HepG2 (cell line): ENCODE results near the gene BANP. TPM values are rescaled to one million over a fixed set of nuclear protein-coding genes. Genes with fewer than 3 reads are reported as not detected.

Experiments
- ATAC-seq: fragments of 200-7000 bp; cut with Tn5 transposase; 3 replicates; pipeline ENCODE4 v1.9.1; 2020; ENCODE audit warnings: mild to moderate bottlenecking, moderate library complexity
- BruUV-seq: library from RNA; stranded (reverse); fragments of 400-500 nt; replicated peaks from 2 replicates; lab custom pipeline; 2021; lab: Mats Ljungman, UMichigan
- CTCF ChIA-PET: fragments of 300-600 bp; formaldehyde crosslinking; extraction: SDS; loops from one replicate; lab custom pipeline; 2021; ENCODE audit warnings: low total read pairs, inconsistent platforms, low intra/inter-chr PET ratio; lab: Yijun Ruan, JAX
- POLR2A ChIA-PET: fragments of 350-600 bp; sonication (Branson Sonifier 250); formaldehyde crosslinking; loops from one replicate; lab custom pipeline; 2020; ENCODE audit warnings: antibody characterized with exemption, inconsistent platforms; lab: Yijun Ruan, JAX
- DNase-seq: peaks from one replicate; pipeline ENCODE4 v3.0.0-alpha.2; 2015; ENCODE audit warnings: low spot score
- FAIRE-seq: peaks from 3 replicates; lab custom pipeline; 2011; peaks lifted over from hg19 to GRCh38; lab: Jason Lieb, UNC
- H2AFZ ChIP-seq: one replicate; pipeline ENCODE4 v1.6.1; 2011; ENCODE audit warnings: low read length, inconsistent platforms
- H3K27ac ChIP-seq: fragments of 300-600 bp; 3 replicates; pipeline ENCODE4 v1.8.0; 2011; ENCODE audit warnings: mixed run types, mild to moderate bottlenecking, mixed read lengths, low read length, inconsistent platforms; ENCODE audit not compliant: insufficient read depth; ENCODE audit errors: extremely low read length
- H3K27me3 ChIP-seq, 2 experiments: fragments of 200-600 bp in 1 of 2; 2 replicates in 1 of 2; 3 replicates in 1 of 2; pipeline versions ENCODE4 v1.6.0 to v1.8.0; 2011; ENCODE audit warnings: low read length in 2 of 2, mild to moderate bottlenecking in 2 of 2, moderate library complexity in 2 of 2, inconsistent platforms in 1 of 2; ENCODE audit not compliant: insufficient read depth in 2 of 2, control insufficient read depth in 1 of 2
- H3K36me3 ChIP-seq, 2 experiments: fragments of 200-600 bp in 1 of 2; replicated peaks in 1 of 2; 2 replicates in 1 of 2; 3 replicates in 1 of 2; pipeline versions ENCODE4 v1.5.1 to v1.8.0; 2011; ENCODE audit warnings: low read length in 2 of 2, inconsistent platforms in 1 of 2; ENCODE audit not compliant: insufficient read depth in 2 of 2, control insufficient read depth in 1 of 2
- H3K4me1 ChIP-seq: 2 replicates; pipeline ENCODE4 v1.5.1; 2012; ENCODE audit warnings: low read length, inconsistent platforms; ENCODE audit not compliant: insufficient read depth
- H3K4me2 ChIP-seq: 2 replicates; pipeline ENCODE4 v1.6.0; 2011; ENCODE audit warnings: low read depth, low read length, inconsistent platforms
- H3K4me3 ChIP-seq, 3 experiments: fragments of 200-600 bp in 1 of 3; sonication (generic), shearing (Covaris generic) in 1 of 3; replicated peaks in 1 of 3; 2 replicates each; pipeline ENCODE4 v1.5.1; 2011 to 2016; ENCODE audit warnings: low read length in 3 of 3, inconsistent platforms in 2 of 3, low read depth in 2 of 3, mild to moderate bottlenecking in 2 of 3, control low read depth in 1 of 3, mixed read lengths in 1 of 3; ENCODE audit not compliant: insufficient read depth in 1 of 3
- H3K79me2 ChIP-seq: one replicate; pipeline ENCODE4 v1.6.1; 2011; ENCODE audit warnings: low read length, inconsistent platforms; ENCODE audit not compliant: insufficient read depth
- H3K9ac ChIP-seq: 2 replicates; pipeline ENCODE4 v1.6.0; 2011; ENCODE audit warnings: mild to moderate bottlenecking, low read depth, low read length, inconsistent platforms; ENCODE audit not compliant: insufficient read depth
- H3K9me3 ChIP-seq: 2 replicates; pipeline ENCODE4 v1.5.1; 2012; ENCODE audit warnings: mild to moderate bottlenecking, low read length
- H4K20me1 ChIP-seq: 2 replicates; pipeline ENCODE4 v1.6.0; 2011; ENCODE audit warnings: inconsistent platforms, mild to moderate bottlenecking, low read length, moderate library complexity; ENCODE audit not compliant: insufficient read depth
- CC2D1A ChIP-seq: sonication (generic); formaldehyde crosslinking; IDR thresholded peaks from 2 replicates; pipeline ENCODE4 v1.8.1; 2023; ENCODE audit warnings: mild to moderate bottlenecking, missing genetic modification reagents
- GFI1 ChIP-seq: sonication (generic); formaldehyde crosslinking; IDR thresholded peaks from 2 replicates; pipeline ENCODE4 v1.5.0; 2020; ENCODE audit warnings: missing genetic modification reagents, mild to moderate bottlenecking, borderline replicate concordance
- IRF9 ChIP-seq: sonication (generic); formaldehyde crosslinking; IDR thresholded peaks from 2 replicates; pipeline ENCODE4 v1.8.0; 2022; ENCODE audit warnings: missing genetic modification reagents, mild to moderate bottlenecking, borderline replicate concordance
- KIAA2018 ChIP-seq: sonication (generic); formaldehyde crosslinking; IDR thresholded peaks from 2 replicates; pipeline ENCODE4 v1.5.0; 2020; ENCODE audit warnings: mild to moderate bottlenecking, missing genetic modification reagents, borderline replicate concordance
- KMT2B ChIP-seq: IDR thresholded peaks from 2 replicates; pipeline ENCODE4 v1.6.1; 2016; ENCODE audit warnings: missing genetic modification reagents, missing compliant biosample characterization
- MBNL3 ChIP-seq: fragments of 250-450 bp; sonication (Bioruptor Pico); conservative IDR thresholded peaks from 2 replicates; pipeline ENCODE4 v1.8.0; 2022; ENCODE audit warnings: mild to moderate bottlenecking, inconsistent platforms
- NFKBIZ ChIP-seq: IDR thresholded peaks from 2 replicates; pipeline ENCODE4 v1.6.1; 2018; ENCODE audit warnings: missing genetic modification reagents, missing compliant biosample characterization
- PHF8 ChIP-seq: sonication (generic); formaldehyde crosslinking; IDR thresholded peaks from 2 replicates; pipeline ENCODE4 v1.5.0; 2020; ENCODE audit warnings: missing genetic modification reagents
- ZBTB38 ChIP-seq: sonication (generic); formaldehyde crosslinking; IDR thresholded peaks from 2 replicates; pipeline ENCODE4 v1.5.1; 2020; ENCODE audit warnings: mild to moderate bottlenecking, missing genetic modification reagents
- ZNF260 ChIP-seq: sonication (generic); formaldehyde crosslinking; IDR thresholded peaks from 2 replicates; pipeline ENCODE4 v1.4.0; 2020; ENCODE audit warnings: missing genetic modification reagents, low read depth, mild to moderate bottlenecking, borderline replicate concordance
- ZNF564 ChIP-seq: sonication (generic); formaldehyde crosslinking; IDR thresholded peaks from 2 replicates; pipeline ENCODE4 v1.8.1; 2023; ENCODE audit warnings: mild to moderate bottlenecking, missing genetic modification reagents
- WGBS: methylation state at CpG from one replicate; pipeline ENCODE4 v1.1.6; 2017; ENCODE audit warnings: low lambda C conversion rate; 5-methylcytosine and 5-hydroxymethylcytosine counted together
- in situ Hi-C: cut with HindIII; loops from 2 replicates; pipeline ENCODE4 v1.10.0; 2017; ENCODE audit warnings: low pct_unique_long_range_greater_than_20kb; ENCODE audit not compliant: extremely low pct_ligation_motif_present
- intact Hi-C: fragments of 100-400 bp; cut with micrococcal nuclease; formaldehyde crosslinking; loops from one replicate; pipeline ENCODE4 v1.10.0; 2022; ENCODE audit not compliant: unreplicated experiment
- polyA plus RNA-seq, 8 experiments: library from polyadenylated mRNA; depleted of rRNA in 3 of 8; stranded (reverse) in 7 of 8; unstranded in 1 of 8; fragments of >200 nt; fragmentation: Illumina TruSeq in 4 of 8; extraction: Trizol in 4 of 8; gene quantifications; 2 replicates each; pipeline versions ENCODE4 v1.2.1 to v1.2.3, GENCODE V29; 2011 to 2016; ENCODE audit warnings: low read depth in 4 of 8, missing spikeins in 1 of 8, mixed read lengths in 1 of 8; ENCODE audit not compliant: insufficient read depth in 1 of 8
- total RNA-seq, 5 experiments: library from RNA; depleted of rRNA; stranded (reverse); fragments of >200 nt; fragmentation: Illumina TruSeq; extraction: Trizol; gene quantifications; 2 replicates each; pipeline ENCODE4 v1.2.3, GENCODE V29; 2016; ENCODE audit warnings: low read depth in 1 of 5
- TF ChIP-seq, protein P1 (sequence below): sonication (generic); formaldehyde crosslinking; IDR thresholded peaks from 2 replicates; pipeline ENCODE4 v1.4.0; 2020; ENCODE audit warnings: missing genetic modification reagents, borderline replicate concordance

BANP gene
- total and polyA plus RNA-seq, 2 of the 13 experiments (the other 11 are each of a cell fraction or from before 2014, with no cell fraction given): 20.2 to 23.8 TPM

GRCh38 chr16:88020516-88020885 is 69.3 kb downstream of the BANP start:
- WGBS: 93% methylated on average over 10 of the region's 10 CpGs
- intact Hi-C loops: no loop called here
- no peak for FAIRE-seq
- TF ChIP-seq IRF9 (CRISPR knock-in tag): no peak
- TF ChIP-seq KIAA2018: no peak
- TF ChIP-seq ZNF564: no peak
- TF ChIP-seq, protein P1, sequence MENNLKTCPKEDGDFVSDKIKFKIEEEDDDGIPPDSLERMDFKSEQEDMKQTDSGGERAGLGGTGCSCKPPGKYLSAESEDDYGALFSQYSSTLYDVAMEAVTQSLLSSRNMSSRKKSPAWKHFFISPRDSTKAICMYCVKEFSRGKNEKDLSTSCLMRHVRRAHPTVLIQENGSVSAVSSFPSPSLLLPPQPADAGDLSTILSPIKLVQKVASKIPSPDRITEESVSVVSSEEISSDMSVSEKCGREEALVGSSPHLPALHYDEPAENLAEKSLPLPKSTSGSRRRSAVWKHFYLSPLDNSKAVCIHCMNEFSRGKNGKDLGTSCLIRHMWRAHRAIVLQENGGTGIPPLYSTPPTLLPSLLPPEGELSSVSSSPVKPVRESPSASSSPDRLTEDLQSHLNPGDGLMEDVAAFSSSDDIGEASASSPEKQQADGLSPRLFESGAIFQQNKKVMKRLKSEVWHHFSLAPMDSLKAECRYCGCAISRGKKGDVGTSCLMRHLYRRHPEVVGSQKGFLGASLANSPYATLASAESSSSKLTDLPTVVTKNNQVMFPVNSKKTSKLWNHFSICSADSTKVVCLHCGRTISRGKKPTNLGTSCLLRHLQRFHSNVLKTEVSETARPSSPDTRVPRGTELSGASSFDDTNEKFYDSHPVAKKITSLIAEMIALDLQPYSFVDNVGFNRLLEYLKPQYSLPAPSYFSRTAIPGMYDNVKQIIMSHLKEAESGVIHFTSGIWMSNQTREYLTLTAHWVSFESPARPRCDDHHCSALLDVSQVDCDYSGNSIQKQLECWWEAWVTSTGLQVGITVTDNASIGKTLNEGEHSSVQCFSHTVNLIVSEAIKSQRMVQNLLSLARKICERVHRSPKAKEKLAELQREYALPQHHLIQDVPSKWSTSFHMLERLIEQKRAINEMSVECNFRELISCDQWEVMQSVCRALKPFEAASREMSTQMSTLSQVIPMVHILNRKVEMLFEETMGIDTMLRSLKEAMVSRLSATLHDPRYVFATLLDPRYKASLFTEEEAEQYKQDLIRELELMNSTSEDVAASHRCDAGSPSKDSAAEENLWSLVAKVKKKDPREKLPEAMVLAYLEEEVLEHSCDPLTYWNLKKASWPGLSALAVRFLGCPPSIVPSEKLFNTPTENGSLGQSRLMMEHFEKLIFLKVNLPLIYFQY (CRISPR knock-in tag): no peak
- TF ChIP-seq ZBTB38 (CRISPR knock-in tag): no peak
- TF ChIP-seq CC2D1A (CRISPR knock-in tag): no peak
- TF ChIP-seq MBNL3 (CRISPR knock-in tag): no peak
- no peak for TF ChIP-seq ZNF260 (CRISPR knock-in tag)
- TF ChIP-seq GFI1 (CRISPR knock-in tag): no peak
- no peak for TF ChIP-seq PHF8 (CRISPR knock-in tag)
- no peak for TF ChIP-seq KMT2B (CRISPR knock-in tag)
- no peak for TF ChIP-seq NFKBIZ (CRISPR knock-in tag)

More at GRCh38 chr16:88020516-88020885, 69.3 kb downstream of the BANP start:
- no peak for ATAC-seq
- in situ Hi-C loops: no loop called here
- no peaks in the 10 kb centered on the region for H3K9me3 ChIP-seq
- no peaks in the 10 kb centered on the region for H4K20me1 ChIP-seq
- no peak for DNase-seq
- no peaks in the 10 kb centered on the region for H3K4me1 ChIP-seq
- no peak overlapping the region for H3K4me3 ChIP-seq
- CTCF ChIA-PET: no interaction called here
- no peak overlapping the region for H2AFZ ChIP-seq
- no peak overlapping the region for H3K27ac ChIP-seq
- peaks cover 8 to 17% of the 10 kb centered on the region in 2 experiments; a peak in 4 of 5 replicates for H3K36me3 ChIP-seq
- no TSS peak for BruUV-seq
- POLR2A ChIA-PET: no interaction called here
- no peak overlapping the region for H3K9ac ChIP-seq
- H3K27me3 ChIP-seq: no peaks in the 10 kb centered on the region
- no peak overlapping the region for H3K4me2 ChIP-seq
- no peaks in the 10 kb centered on the region for H3K79me2 ChIP-seq
